Renal cortex interstitium (tissue), 11 donors: Measurements from ENCODE around the gene RBMS3. TPM values are rescaled to one million over a fixed set of nuclear protein-coding genes. Genes with fewer than 3 reads are reported as not detected.

Experiments
- DNase-seq, 11 donors: peaks; one replicate each; pipeline ENCODE4 v3.0.0-alpha.2; 2013; ENCODE audit warnings: low read depth in 9 of 11, low spot score in 4 of 11; ENCODE audit errors: extremely low read depth in 1 of 11
- polyA plus RNA-seq, 3 donors: library from polyadenylated mRNA; unstranded; fragments of 120-200 nt; gene quantifications; one replicate each; pipeline ENCODE4 v1.2.1, GENCODE V29; 2013; ENCODE audit not compliant: insufficient read length in 3 of 3

The RBMS3 gene
- polyA plus RNA-seq, 3 donors, result 13.6 to 15.7 (median 14.4) TPM

DNA sequence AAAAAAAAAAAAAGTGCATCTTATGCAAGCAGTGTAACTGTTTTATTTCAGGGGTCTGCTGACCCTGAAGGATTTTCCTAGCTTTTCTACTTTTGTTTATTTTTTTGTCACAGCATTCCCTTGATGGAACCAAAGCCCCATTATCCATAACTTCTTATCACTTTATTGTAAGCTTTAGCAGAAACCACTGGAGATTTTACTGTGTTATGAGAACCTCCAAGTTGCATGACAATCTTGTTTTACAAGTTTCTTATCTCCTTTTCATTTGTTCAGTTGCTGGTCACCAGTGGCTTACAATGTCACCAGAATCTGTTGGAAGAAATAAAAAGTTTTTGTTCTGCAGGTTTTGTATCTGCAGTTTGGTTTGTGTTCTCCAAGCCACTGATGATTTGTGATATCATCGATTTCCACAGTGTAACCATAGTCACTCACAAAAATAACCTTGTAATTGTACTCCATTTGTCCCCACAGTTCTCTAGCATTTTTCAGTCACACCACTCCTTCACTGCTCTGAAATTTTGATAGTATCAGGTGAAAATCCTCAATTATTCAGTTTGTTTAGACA lies 660.0 kb downstream of the RBMS3 start:
- DNase-seq, result no peak

- no peak for DNase-seq
Measured at GRCh38 chr3:29942297-29942696, 661.4 kb downstream of the RBMS3 start.

GRCh38 chr3:29949131-29949530 lies 668.3 kb downstream of the RBMS3 start:
- no peak for DNase-seq

DNA sequence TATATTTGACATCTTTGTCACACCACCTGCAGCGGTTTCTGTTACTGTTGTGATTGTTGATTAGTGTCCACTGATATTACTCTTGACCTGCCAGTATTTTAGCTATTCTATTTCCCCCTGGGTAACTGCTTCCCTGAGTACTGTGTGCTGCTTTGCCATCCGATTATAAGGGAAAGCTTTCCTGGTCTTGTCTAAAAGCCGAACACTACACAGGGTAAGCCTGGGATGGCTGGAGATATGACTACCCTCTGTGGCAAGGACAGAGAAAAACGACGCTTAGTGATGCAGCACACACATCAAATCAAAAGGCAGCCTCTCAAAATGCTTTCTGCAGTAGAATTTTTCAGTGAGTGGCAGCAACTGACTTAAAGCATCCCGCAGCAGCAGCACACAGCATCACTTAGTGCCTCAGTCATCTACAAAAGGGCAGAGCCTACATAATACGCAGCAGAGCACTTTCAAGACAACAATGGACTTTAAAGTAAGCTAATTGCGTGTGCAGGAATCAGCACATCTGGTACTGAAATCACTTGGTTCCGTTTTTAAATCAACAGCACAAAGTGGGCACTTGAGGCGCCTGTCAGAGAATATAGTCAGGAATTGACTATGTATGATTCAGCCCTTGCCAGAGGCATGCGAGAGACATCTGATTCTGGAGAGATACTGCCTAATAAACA lies 669.2 kb downstream of the RBMS3 start:
- DNase-seq, result no peak

- no peak for DNase-seq
Measured at GRCh38 chr3:29952431-29952830, 671.6 kb downstream of the RBMS3 start.

DNA sequence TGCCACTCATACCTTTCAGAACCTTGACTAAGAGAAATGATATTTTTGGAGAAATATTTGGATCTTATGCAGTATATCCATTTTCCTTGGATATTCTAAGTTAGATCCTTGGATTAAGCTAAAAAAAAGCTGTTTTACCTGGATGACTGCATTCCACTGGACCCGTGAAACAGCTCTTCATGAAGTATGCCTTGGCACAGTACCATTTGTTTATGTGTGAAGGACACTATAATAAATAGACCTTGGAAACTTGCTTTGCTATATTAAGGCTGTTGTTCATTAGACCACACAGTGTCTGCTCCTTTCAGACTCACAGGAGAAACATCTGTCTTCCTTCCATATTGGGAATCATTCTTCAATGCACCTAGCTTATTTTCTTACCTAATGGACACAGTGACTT lies 674.5 kb downstream of the RBMS3 start:
- peak in 1 of 11 donors; percentile 4 for DNase-seq

DNA sequence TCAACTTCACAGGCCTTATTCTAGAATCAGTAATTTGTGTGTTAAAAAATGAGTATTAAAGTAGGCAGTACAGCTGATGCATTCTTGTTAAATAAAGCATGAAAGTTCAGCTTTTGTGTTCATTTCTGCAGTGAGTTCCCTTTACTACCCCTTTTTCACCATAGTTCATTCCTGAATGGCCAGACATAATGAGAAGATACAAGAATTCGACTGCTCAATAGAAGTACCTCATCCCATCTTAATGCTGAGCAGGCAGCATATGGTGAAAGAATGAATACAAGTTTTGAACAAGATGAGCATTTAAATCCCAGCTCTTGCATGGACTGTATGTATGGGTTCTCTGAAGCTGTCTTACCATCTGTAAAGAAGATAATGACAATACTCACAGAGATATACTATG lies 677.9 kb downstream of the RBMS3 start:
- no peak for DNase-seq

DNA sequence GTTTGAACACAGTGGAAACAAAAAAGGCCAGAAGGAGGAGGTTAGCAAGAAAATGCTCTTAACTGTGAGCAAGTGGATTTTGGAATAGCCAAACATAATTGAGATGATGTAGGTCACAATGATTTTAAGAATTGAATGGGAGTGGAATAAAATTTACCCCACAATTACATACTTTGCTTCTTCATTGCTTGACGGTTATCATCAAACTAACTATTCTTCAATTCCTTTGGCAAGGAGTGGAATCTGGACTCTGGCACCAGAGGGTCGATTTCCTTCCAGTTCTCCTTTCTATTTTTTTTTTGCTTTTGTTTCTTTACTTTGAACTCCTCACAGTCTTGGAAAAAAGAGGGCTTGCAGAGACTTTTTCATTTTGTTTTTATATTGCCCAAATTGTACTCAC lies 691.0 kb downstream of the RBMS3 start:
- no peak for DNase-seq

- DNase-seq, result no peak
Measured at GRCh38 chr3:29972320-29972993, 691.6 kb downstream of the RBMS3 start.

GRCh38 chr3:29973763-29974162 lies 692.9 kb downstream of the RBMS3 start:
- no peak for DNase-seq

DNA sequence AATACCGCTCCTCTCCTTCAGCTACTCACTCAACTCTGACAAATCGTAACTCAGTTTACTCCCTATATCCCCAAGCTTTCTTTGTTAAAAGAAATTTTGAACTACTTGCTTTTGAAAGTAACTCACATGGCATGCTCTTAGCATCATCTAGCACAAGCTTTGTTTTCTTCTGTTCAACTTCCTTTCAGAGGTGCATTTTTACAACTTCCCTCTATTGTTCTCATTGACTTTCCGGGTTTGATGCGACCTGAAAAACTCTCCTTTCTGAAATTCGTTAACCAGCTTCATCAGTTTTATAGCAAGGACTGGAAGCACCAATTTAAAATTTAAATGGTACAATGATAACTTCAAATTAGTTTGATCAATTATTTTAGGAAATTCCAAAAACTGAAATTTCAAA lies 696.0 kb downstream of the RBMS3 start:
- no peak for DNase-seq

DNA sequence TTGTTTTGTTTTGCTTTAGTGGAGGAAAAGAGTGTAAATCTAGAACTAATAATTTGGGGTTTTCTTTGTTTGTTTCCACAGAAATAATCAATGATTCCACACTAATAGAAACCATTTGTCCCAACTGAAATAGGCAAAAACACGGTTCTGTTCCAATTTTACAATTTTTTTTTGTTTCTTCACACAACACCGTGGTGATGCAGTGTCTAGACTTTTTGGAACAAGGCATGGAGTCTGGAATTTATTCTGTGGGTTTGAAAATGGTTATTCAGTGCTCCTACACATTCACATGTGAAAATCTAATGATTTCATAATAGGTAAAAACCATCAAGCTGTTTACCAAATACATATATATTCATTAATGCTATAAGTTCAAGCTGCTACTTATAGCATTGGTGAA lies 696.5 kb downstream of the RBMS3 start:
- DNase-seq, result no peak

GRCh38 chr3:29978036-29978435 lies 697.2 kb downstream of the RBMS3 start:
- DNase-seq, result no peak

DNA sequence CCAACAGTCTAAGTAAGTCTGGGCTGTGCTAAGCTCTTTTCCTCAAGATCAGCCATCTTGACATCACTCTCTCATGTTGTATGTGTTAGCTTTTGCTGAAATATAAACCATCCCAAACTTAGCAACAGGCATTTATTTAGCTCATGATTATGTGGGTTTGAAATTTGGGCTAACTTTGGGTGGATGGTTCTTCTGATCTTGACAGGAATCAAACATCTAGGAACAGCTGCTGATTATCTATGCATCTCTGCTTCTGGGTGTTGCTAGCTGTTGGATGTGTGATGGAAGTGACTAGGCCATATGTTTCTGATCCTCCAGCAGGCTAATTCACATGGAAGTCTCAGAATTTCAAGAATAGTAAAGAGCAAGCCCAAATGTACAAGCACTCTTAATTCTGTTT lies 710.3 kb downstream of the RBMS3 start:
- DNase-seq, result no peak

- no peak for DNase-seq
Measured at GRCh38 chr3:30002797-30003196, 721.9 kb downstream of the RBMS3 start.

DNA sequence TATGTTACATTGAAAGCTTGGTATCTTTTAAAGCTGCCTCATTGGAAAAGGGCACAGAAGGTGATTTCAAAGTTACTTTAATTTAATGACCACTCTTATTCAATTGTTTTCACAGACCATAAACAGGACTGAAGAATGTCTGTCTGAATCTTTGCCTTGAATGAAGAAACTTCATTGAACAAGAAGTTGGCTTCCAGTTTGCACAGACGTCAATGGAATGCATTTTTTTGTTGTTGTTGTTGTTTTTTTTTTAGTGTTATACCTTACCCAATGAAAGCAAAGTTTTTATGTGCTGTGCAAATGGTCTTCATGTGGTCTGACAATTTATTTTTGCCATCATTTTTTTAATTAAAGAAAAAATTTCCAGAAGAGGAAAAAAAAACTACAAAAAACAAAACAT lies 722.9 kb downstream of the RBMS3 start:
- no peak for DNase-seq

GRCh38 chr3:30004481-30004880 lies 723.6 kb downstream of the RBMS3 start:
- no peak for DNase-seq

GRCh38 chr3:30006111-30006510 lies 725.2 kb downstream of the RBMS3 start:
- DNase-seq, result no peak

DNA sequence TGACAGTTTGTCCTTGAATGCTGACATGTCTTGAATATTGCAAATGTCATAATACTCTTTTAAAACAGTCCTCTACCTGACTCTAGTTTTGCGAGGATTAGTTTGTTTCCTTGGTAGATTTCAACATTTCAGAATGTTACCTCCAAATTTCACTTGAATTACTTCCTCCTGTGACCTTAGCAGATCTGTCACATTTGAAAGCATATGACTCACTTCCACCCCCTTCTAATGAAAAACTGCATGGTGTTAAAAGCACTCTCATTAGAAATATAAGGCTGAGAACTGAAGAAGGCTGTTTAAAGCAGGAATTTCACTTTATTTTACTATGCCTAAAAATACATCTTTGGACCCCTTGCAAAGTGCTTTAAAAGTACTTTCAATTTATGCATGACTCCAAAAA lies 726.8 kb downstream of the RBMS3 start:
- no peak for DNase-seq

GRCh38 chr3:30011237-30011803 lies 730.4 kb downstream of the RBMS3 start:
- no peak for DNase-seq
